ENCODE results near the gene VMP1.

- no peak for TF ChIP-seq EZH2 (IDR thresholded peaks at IDR 0.05; ENCODE audit: insufficient read depth, poor library complexity, severe bottlenecking)
- no peak for TF ChIP-seq EZH2phosphoT487 (IDR thresholded peaks at IDR 0.05; ENCODE audit: insufficient read depth, low read depth)
Measured at GRCh38 chr17:59678918-59679317, 28.5 kb upstream of the VMP1 start.
